ENCODE data around the gene C6orf89.

- TF ChIP-seq CTCF (IDR thresholded peaks at IDR 0.05) (no peak), POLR2A (IDR thresholded peaks at IDR 0.05) (no peak)
Observed at GRCh38 chr6:36860126-36860525, 25.6 kb upstream of the C6orf89 start.
